K562 (cell line): ENCODE data around the gene USH2A. TPM values are rescaled to one million over a fixed set of nuclear protein-coding genes. Genes with fewer than 3 reads are reported as not detected.

Experiments used
- ATAC-seq: fragments of 200-7000 bp; cut with Tn5 transposase; 3 replicates; pipeline ENCODE4 v1.9.1; 2020; ENCODE audit warnings: moderate library complexity
- BruUV-seq: library from RNA; stranded (reverse); fragments of 400-500 nt; replicated peaks from 2 replicates; lab custom pipeline; 2021; lab: Mats Ljungman, UMichigan
- CTCF ChIA-PET: fragments of 300-600 bp; formaldehyde crosslinking; extraction: SDS; loops from one replicate; lab custom pipeline; 2021; ENCODE audit warnings: low intra/inter-chr PET ratio; lab: Yijun Ruan, JAX
- POLR2A ChIA-PET: fragments of 300-600, 350-650 bp; sonication (Branson Sonifier 250); formaldehyde crosslinking; extraction: SDS; loops from one replicate; lab custom pipeline; 2021; ENCODE audit warnings: antibody characterized with exemption, inconsistent platforms; lab: Yijun Ruan, JAX
- DNase-seq, 4 experiments: peaks; one replicate each; pipeline versions ENCODE4 v3.0.0 to v3.0.0-alpha.2; 2011 to 2018; ENCODE audit warnings: low spot score in 3 of 4, mixed read lengths in 3 of 4; ENCODE audit errors: extremely low read depth in 1 of 4
- FAIRE-seq: peaks from 2 replicates; lab custom pipeline; 2011; peaks lifted over from hg19 to GRCh38; lab: Jason Lieb, UNC
- H2AFZ ChIP-seq: 2 replicates; pipeline ENCODE4 v1.6.0; 2011; ENCODE audit warnings: low read depth, low read length, control low read depth, inconsistent platforms
- H3K27ac ChIP-seq: fragments of 200-600 bp; 3 replicates; pipeline ENCODE4 v1.8.0; 2011; ENCODE audit warnings: low read depth, mild to moderate bottlenecking, control low read depth, inconsistent platforms, low read length, moderate library complexity, mixed read lengths; ENCODE audit errors: extremely low read depth
- H3K27me3 ChIP-seq, 2 experiments: fragments of 300-600 bp in 1 of 2; 2 replicates in 1 of 2; 3 replicates in 1 of 2; pipeline versions ENCODE4 v1.6.0 to v1.8.0; 2011; ENCODE audit warnings: inconsistent platforms in 2 of 2, low read length in 2 of 2, mild to moderate bottlenecking in 1 of 2, mixed read lengths in 1 of 2, moderate library complexity in 1 of 2; ENCODE audit not compliant: control insufficient read depth in 2 of 2, insufficient read depth in 2 of 2
- H3K36me3 ChIP-seq: fragments of 300-600 bp; 3 replicates; pipeline ENCODE4 v1.8.0; 2011; ENCODE audit warnings: mild to moderate bottlenecking, low read length, inconsistent platforms; ENCODE audit not compliant: control insufficient read depth, insufficient read depth
- H3K4me1 ChIP-seq, 2 experiments: fragments of 200-600 bp in 1 of 2; replicated peaks in 1 of 2; 2 replicates in 1 of 2; 3 replicates in 1 of 2; pipeline versions ENCODE4 v1.5.1 to v1.8.0; 2011; ENCODE audit warnings: inconsistent platforms in 2 of 2, low read length in 2 of 2, mild to moderate bottlenecking in 1 of 2, mixed read lengths in 1 of 2, moderate library complexity in 1 of 2; ENCODE audit not compliant: control insufficient read depth in 2 of 2, insufficient read depth in 2 of 2
- H3K4me2 ChIP-seq: 2 replicates; pipeline ENCODE4 v1.6.1; 2011; ENCODE audit warnings: low read length, control low read depth, inconsistent platforms, mixed read lengths; ENCODE audit not compliant: insufficient read depth
- H3K4me3 ChIP-seq: fragments of 200-600 bp; sonication (generic), shearing (Covaris generic); 2 replicates; pipeline ENCODE4 v1.5.1; 2016; ENCODE audit warnings: control low read depth, inconsistent platforms
- H3K79me2 ChIP-seq: fragments of 200-600 bp; 3 replicates; pipeline ENCODE4 v1.8.0; 2011; ENCODE audit warnings: low read length, inconsistent platforms; ENCODE audit not compliant: control insufficient read depth, insufficient read depth
- H3K9ac ChIP-seq, 2 experiments: 2 replicates each; pipeline versions ENCODE4 v1.6.0 to v1.6.1; 2011; ENCODE audit warnings: low read depth in 2 of 2, low read length in 2 of 2, control low read depth in 1 of 2, inconsistent platforms in 1 of 2, mild to moderate bottlenecking in 1 of 2, mixed read lengths in 1 of 2; ENCODE audit not compliant: insufficient read depth in 1 of 2
- H3K9me1 ChIP-seq: one replicate; pipeline ENCODE4 v1.6.0; 2011; ENCODE audit warnings: inconsistent platforms, mild to moderate bottlenecking, low read length, moderate library complexity; ENCODE audit not compliant: control insufficient read depth, insufficient read depth
- H3K9me3 ChIP-seq: replicated peaks from 2 replicates; pipeline ENCODE4 v1.5.1; 2011; ENCODE audit warnings: low read depth, low read length, inconsistent platforms; ENCODE audit not compliant: control insufficient read depth, insufficient read depth
- H4K20me1 ChIP-seq: replicated peaks from 2 replicates; pipeline ENCODE4 v1.6.1; 2011; ENCODE audit warnings: low read length, inconsistent platforms, mixed read lengths; ENCODE audit not compliant: control insufficient read depth, insufficient read depth
- CAMTA2 ChIP-seq: fragments of 250-450 bp; sonication (Bioruptor Pico); conservative IDR thresholded peaks from 2 replicates; pipeline ENCODE4 v1.5.1; 2022
- CC2D1A ChIP-seq: fragments of 450-650 bp; IDR thresholded peaks from 2 replicates; pipeline ENCODE4 v1.6.1; 2017; ENCODE audit warnings: mild to moderate bottlenecking
- CREB5 ChIP-seq: fragments of 250-450 bp; sonication (Bioruptor Pico); IDR thresholded peaks from 2 replicates; pipeline ENCODE4 v1.5.0; 2020; ENCODE audit warnings: mild to moderate bottlenecking
- GABPA ChIP-seq: fragments of 200-800 bp; sonication (Bioruptor generic); conservative IDR thresholded peaks from 2 replicates; pipeline ENCODE4 v1.6.1; 2016; ENCODE audit warnings: low read depth, missing genetic modification characterization, missing compliant biosample characterization
- IFI16 ChIP-seq: fragments of 250-450 bp; sonication (Bioruptor Pico); IDR thresholded peaks from 2 replicates; pipeline ENCODE4 v2.1.2; 2022; ENCODE audit warnings: mild to moderate bottlenecking, inconsistent platforms
- NFIC ChIP-seq: fragments of 450-650 bp; IDR thresholded peaks from 2 replicates; pipeline ENCODE4 v1.6.1; 2017; ENCODE audit warnings: mild to moderate bottlenecking, inconsistent platforms
- NFIX ChIP-seq: fragments of 250-450 bp; sonication (Bioruptor Pico); IDR thresholded peaks from 2 replicates; pipeline ENCODE4 v1.4.0; 2020; ENCODE audit warnings: low read depth, mild to moderate bottlenecking, moderate library complexity
- TCF7L2 ChIP-seq: fragments of 150-350 bp; IDR thresholded peaks from 2 replicates; pipeline ENCODE4 v1.6.1; 2016; ENCODE audit warnings: low read depth, mild to moderate bottlenecking, low read length, moderate library complexity
- ZNF24 ChIP-seq: fragments of 450-650 bp; IDR thresholded peaks from 2 replicates; pipeline ENCODE4 v1.6.1; 2016
- ZNF583 ChIP-seq: fragments of 250-450 bp; sonication (Bioruptor Pico); IDR thresholded peaks from 2 replicates; pipeline ENCODE4 v1.4.0; 2020
- WGBS: fragments of 100-300 bp; shearing (Covaris generic); methylation state at CpG from one replicate; pipeline ENCODE4 v1.1.6; 2016; ENCODE audit warnings: low coverage, mixed read lengths; ENCODE audit not compliant: insufficient coverage; ENCODE audit errors: missing lambda C conversion rate; 5-methylcytosine and 5-hydroxymethylcytosine counted together
- in situ Hi-C: fragments of 300-500 bp; cut with MboI; formaldehyde crosslinking; loops from 4 replicates; pipeline ENCODE4 v1.15.0; 2018; ENCODE audit warnings: inconsistent platforms, mixed read lengths
- intact Hi-C: fragments of 100-400 bp; cut with micrococcal nuclease; formaldehyde crosslinking; loops from 2 replicates; pipeline ENCODE4 v1.14.2; 2022
- polyA plus RNA-seq, 8 experiments: library from polyadenylated mRNA; depleted of rRNA in 4 of 8; stranded (reverse) in 5 of 8; unstranded in 3 of 8; fragments of >200 nt; fragmentation: Nextera tagmentation in 2 of 8; fragmentation: Illumina TruSeq in 1 of 8; extraction: Ambion mirVana in 2 of 8; extraction: Trizol in 1 of 8; gene quantifications; 2 replicates each; pipeline versions ENCODE4 v1.2.1 to v1.2.3, GENCODE V29; 2011 to 2014; ENCODE audit warnings: inconsistent platforms in 1 of 8, missing spikeins in 1 of 8
- total RNA-seq, 7 experiments: library from RNA; depleted of rRNA in 6 of 7; stranded (reverse); fragments of >200 nt in 6 of 7; fragmentation: Illumina TruSeq in 2 of 7; extraction: Trizol in 2 of 7; gene quantifications; 2 replicates each; pipeline versions ENCODE4 v1.2.1 to v1.2.3, GENCODE V29; 2011 to 2021; ENCODE audit warnings: low replicate concordance in 1 of 7

USH2A gene
- total and polyA plus RNA-seq, 9 of the 15 experiments (the other 6 are each of a cell fraction or from before 2014, with no cell fraction given) = under 0.01 TPM; not detected in 7

GRCh38 chr1:215986401-215986800 lies 436.8 kb downstream of the USH2A start (continued):
- TF ChIP-seq IFI16 (no peak), CC2D1A (no peak), ZNF583 (no peak), GABPA (tag) (no peak)

DNA sequence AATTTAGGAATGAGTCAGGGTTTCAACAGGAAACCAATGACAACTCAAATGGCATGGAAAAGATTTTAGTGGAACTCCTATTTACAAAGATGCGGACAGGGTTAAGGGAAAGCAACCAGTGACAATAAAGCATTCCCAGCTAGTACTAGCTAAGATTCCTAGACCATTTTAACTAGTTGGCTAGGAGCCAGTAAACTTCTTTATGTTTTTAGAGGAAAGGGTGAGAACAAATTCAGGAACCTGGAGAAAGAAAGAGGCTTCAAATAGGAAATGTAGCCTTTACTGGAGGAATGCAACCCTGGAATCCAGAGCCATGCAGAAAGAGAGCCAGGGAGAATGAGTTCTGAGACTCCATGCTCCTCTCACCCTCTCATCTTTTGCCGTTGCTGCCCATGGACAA lies 439.6 kb downstream of the USH2A start:
- TF ChIP-seq ZNF24 (no peak), NFIX (peak; percentile 56), CAMTA2 (CRISPR knock-in tag) (no peak), CREB5 (CRISPR knock-in tag) (no peak), TCF7L2 (no peak), NFIC (peak; percentile 56)
- Histone ChIP-seq H3K36me3 (no peaks in the 10 kb centered on the region), H3K4me3 (no peak overlapping the region), H3K9me1 (no peaks in the 10 kb centered on the region), H3K27me3 (no peaks in the 10 kb centered on the region), H3K79me2 (no peaks in the 10 kb centered on the region), H3K27ac (no peak overlapping the region), H3K9me3 (no peaks in the 10 kb centered on the region; the same call in 1 of the 2 replicates), H2AFZ (no peak overlapping the region), H3K4me2 (no peak overlapping the region), H4K20me1 (no peaks in the 10 kb centered on the region), H3K4me1 (no peaks in the 10 kb centered on the region), H3K9ac (no peak overlapping the region)
- BruUV-seq = no TSS peak
- WGBS = 0% methylated on average over 2 of the region's 2 CpGs
- in situ Hi-C loops (no loop called here), intact Hi-C loops (no loop called here)
- ChIA-PET CTCF (no interaction called here), POLR2A (no interaction called here)
- no peak for ATAC-seq
- FAIRE-seq = no peak
- no peak for DNase-seq
